Osteoblast (primary cell): ENCODE results near the gene MECP2. TPM values are rescaled to one million over a fixed set of nuclear protein-coding genes. Genes with fewer than 3 reads are reported as not detected.

Source experiments
- DNase-seq: peaks from one replicate; pipeline ENCODE4 v3.0.0; 2011; ENCODE audit warnings: low spot score, mixed read lengths; ENCODE audit not compliant: insufficient read length; ENCODE audit errors: missing footprints
- H2AFZ ChIP-seq: 2 replicates; pipeline ENCODE4 v1.6.0; 2011; ENCODE audit warnings: mild to moderate bottlenecking, low read length
- H3K27ac ChIP-seq: 2 replicates; pipeline ENCODE4 v1.5.1; 2011; ENCODE audit warnings: mild to moderate bottlenecking, low read depth, low read length, moderate library complexity
- H3K27me3 ChIP-seq: 2 replicates; pipeline ENCODE4 v1.6.0; 2012; ENCODE audit warnings: mild to moderate bottlenecking, control low read depth, inconsistent platforms, low read length, moderate library complexity; ENCODE audit not compliant: insufficient read depth
- H3K36me3 ChIP-seq: 2 replicates; pipeline ENCODE4 v1.5.1; 2011; ENCODE audit warnings: mild to moderate bottlenecking, low read length, control low read depth, moderate library complexity; ENCODE audit not compliant: insufficient read depth
- H3K4me1 ChIP-seq: 2 replicates; pipeline ENCODE4 v1.5.1; 2011; ENCODE audit warnings: mild to moderate bottlenecking, low read length, control low read depth, moderate library complexity; ENCODE audit not compliant: insufficient read depth
- H3K4me2 ChIP-seq: 2 replicates; pipeline ENCODE4 v1.6.0; 2011; ENCODE audit warnings: mild to moderate bottlenecking, low read length; ENCODE audit not compliant: insufficient read depth
- H3K4me3 ChIP-seq: fragments of 200-600 bp; sonication (generic); 3 replicates; pipeline ENCODE4 v1.5.1; 2012; ENCODE audit warnings: mild to moderate bottlenecking, low read length, inconsistent platforms; ENCODE audit not compliant: insufficient read depth
- H3K79me2 ChIP-seq: 2 replicates; pipeline ENCODE4 v1.6.0; 2012; ENCODE audit warnings: mild to moderate bottlenecking, low read length, control low read depth, inconsistent platforms; ENCODE audit not compliant: insufficient read depth
- H3K9me3 ChIP-seq: 2 replicates; pipeline ENCODE4 v1.5.1; 2011; ENCODE audit warnings: low read depth, low read length, control low read depth
- H4K20me1 ChIP-seq: 2 replicates; pipeline ENCODE4 v1.6.0; 2012; ENCODE audit warnings: mild to moderate bottlenecking, low read length, control low read depth; ENCODE audit not compliant: insufficient read depth
- total RNA-seq: library from RNA; depleted of rRNA; stranded (reverse); fragments of >200 nt; gene quantifications from 2 replicates; pipeline ENCODE4 v1.2.3, GENCODE V29; 2012
- TF ChIP-seq, protein P1 (sequence below): IDR thresholded peaks from 2 replicates; pipeline ENCODE4 v1.5.1; 2011; ENCODE audit warnings: mild to moderate bottlenecking, low read depth, low read length, moderate library complexity; ENCODE audit errors: extremely low read depth

The MECP2 gene
- total RNA-seq, 1 donor, result 31.1 TPM

DNA sequence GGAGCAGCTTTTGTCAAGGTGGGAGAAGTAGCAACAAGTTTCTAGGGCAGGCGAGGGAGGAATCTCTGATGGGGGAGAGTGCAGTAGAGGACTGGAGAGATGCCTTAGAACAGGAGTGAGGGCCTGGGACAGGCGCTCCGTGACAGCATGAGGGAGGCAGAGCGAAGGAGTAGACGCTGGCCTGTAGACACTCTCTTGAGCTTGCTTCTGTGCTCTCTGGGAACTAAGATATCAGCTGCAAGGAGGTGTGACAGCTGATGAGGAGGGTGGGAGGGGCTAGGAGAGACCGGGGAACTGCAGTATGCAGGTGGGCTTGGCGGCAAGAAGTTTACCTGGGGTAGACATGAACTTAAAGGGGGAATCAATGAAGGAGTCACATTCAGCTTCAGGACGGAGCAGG, 35.7 kb downstream of the MECP2 start:
- H4K20me1 ChIP-seq, result peaks cover 59% of the 10 kb centered on the region
- H3K4me1 ChIP-seq, result peaks cover 13% of the 10 kb centered on the region
- no peaks in the 10 kb centered on the region for H3K9me3 ChIP-seq
- no peak overlapping the region for H3K27ac ChIP-seq
- H3K4me2 ChIP-seq, result no peak overlapping the region
- no peak overlapping the region for H2AFZ ChIP-seq
- peaks cover 94% of the 10 kb centered on the region for H3K79me2 ChIP-seq
- H3K4me3 ChIP-seq, result no peak overlapping the region
- H3K36me3 ChIP-seq, result no peaks in the 10 kb centered on the region
- no peaks in the 10 kb centered on the region for H3K27me3 ChIP-seq
- TF ChIP-seq, protein P1, sequence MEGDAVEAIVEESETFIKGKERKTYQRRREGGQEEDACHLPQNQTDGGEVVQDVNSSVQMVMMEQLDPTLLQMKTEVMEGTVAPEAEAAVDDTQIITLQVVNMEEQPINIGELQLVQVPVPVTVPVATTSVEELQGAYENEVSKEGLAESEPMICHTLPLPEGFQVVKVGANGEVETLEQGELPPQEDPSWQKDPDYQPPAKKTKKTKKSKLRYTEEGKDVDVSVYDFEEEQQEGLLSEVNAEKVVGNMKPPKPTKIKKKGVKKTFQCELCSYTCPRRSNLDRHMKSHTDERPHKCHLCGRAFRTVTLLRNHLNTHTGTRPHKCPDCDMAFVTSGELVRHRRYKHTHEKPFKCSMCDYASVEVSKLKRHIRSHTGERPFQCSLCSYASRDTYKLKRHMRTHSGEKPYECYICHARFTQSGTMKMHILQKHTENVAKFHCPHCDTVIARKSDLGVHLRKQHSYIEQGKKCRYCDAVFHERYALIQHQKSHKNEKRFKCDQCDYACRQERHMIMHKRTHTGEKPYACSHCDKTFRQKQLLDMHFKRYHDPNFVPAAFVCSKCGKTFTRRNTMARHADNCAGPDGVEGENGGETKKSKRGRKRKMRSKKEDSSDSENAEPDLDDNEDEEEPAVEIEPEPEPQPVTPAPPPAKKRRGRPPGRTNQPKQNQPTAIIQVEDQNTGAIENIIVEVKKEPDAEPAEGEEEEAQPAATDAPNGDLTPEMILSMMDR, result no peak
- DNase-seq, result no peak

DNA sequence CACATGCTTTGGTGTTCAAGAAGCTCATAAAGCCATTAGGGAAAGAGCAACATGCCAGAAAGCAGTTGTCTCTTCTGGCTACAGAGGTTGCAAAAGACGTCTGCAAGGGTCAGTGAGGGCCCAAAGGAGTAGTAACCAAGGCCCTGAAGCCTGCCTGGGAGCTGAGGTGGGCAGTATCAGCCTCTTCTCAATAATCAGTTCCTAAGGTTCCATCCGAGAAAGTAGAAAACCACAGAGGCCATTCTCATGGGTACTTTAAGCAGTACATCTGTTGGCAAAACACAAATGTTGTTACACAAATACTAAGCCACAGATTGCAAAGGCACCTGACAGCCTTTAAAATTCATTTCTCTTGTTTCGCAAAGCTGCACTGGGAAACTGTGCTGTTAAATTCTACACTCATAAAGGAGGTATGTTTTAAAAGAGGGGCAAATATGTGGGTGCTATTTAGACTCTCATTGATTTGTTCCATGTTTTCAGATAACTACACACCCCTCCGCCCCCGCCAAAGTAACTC, 37.7 kb downstream of the MECP2 start:
- Histone ChIP-seq H3K27me3 (no peaks in the 10 kb centered on the region), H3K4me3 (no peak overlapping the region), H3K79me2 (peaks cover 94% of the 10 kb centered on the region), H3K27ac (no peak overlapping the region), H3K9me3 (no peaks in the 10 kb centered on the region), H3K4me1 (peaks cover 13% of the 10 kb centered on the region), H4K20me1 (peaks cover 47% of the 10 kb centered on the region), H3K36me3 (no peaks in the 10 kb centered on the region), H3K4me2 (no peak overlapping the region), H2AFZ (no peak overlapping the region)
- no peak for DNase-seq
- TF ChIP-seq, protein P1, result no peak

DNA sequence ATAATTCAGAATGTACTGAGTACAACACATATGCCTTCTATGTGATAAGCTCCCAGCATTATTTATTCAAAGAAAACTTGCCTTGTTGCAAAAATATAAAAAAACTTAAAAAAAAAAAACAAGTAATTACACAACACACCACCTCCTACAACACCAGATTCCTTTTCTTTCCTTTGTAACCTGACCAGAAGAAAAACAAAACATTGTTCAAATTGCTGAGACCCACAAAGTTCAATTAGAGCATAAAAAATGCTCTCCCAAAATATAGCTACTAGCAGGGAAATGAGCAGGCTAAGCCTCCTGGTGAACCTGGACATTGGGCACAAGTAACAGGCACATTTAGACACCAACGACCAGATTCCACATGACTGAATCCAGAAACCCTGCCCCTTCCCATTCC, 38.3 kb downstream of the MECP2 start:
- Histone ChIP-seq H3K79me2 (peaks cover 90% of the 10 kb centered on the region), H3K4me2 (no peak overlapping the region), H3K27me3 (no peaks in the 10 kb centered on the region), H3K9me3 (no peaks in the 10 kb centered on the region), H3K4me3 (no peak overlapping the region), H4K20me1 (peaks cover 41% of the 10 kb centered on the region), H2AFZ (no peak overlapping the region), H3K4me1 (peaks cover 13% of the 10 kb centered on the region), H3K27ac (no peak overlapping the region), H3K36me3 (no peaks in the 10 kb centered on the region)
- TF ChIP-seq, protein P1, result no peak
- no peak for DNase-seq

DNA sequence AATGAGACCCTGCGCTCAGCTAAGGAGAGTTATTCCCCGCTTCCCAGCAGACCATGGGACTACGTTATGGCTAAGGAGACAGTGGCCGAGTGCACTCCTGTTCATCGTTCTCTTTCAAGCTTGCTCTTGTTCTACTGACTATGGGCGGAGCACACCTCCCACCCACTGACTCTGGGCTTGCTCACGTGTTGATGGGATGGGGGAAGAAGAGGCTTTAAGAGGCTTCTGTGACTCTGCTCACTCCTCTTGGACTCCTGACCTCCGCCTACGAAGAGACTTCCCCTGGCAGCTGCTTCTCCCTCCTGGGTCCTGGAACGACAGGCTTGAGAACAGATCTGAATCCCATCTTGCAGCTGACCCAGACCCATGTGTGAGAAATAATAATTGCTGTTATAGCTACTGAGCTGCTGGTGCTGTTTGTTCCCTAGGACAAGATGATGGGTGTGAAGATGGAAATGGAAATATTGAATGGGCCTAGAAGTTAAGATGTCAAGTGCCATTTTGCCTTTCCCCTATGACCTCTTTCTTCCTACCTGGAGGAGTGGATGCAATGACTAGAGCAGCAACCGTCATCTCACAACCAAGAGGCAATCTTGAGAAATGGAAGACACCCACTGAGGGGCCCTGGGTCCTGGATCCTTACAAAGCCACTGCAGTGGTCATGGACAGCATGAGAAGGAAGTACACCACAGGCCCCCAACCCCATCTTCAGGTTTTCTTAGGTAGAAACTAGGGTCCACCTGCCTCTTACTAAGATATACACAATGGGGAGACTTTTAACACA, 39.1 kb downstream of the MECP2 start:
- TF ChIP-seq, protein P1, result no peak
- no peak overlapping the region for H3K27ac ChIP-seq
- H3K4me1 ChIP-seq, result peaks cover 13% of the 10 kb centered on the region
- no peak overlapping the region for H3K4me3 ChIP-seq
- no peak for DNase-seq
- H3K9me3 ChIP-seq, result no peaks in the 10 kb centered on the region
- no peak overlapping the region for H2AFZ ChIP-seq
- peaks cover 36% of the 10 kb centered on the region for H4K20me1 ChIP-seq
- peaks cover 86% of the 10 kb centered on the region for H3K79me2 ChIP-seq
- no peaks in the 10 kb centered on the region for H3K36me3 ChIP-seq
- H3K4me2 ChIP-seq, result no peak overlapping the region
- H3K27me3 ChIP-seq, result no peaks in the 10 kb centered on the region
